LoVo (cell line): ENCODE data around the gene ADH1A.
"Not testable (repeated sequence)": the region's sequence is repeated elsewhere in the genome, so short reads cannot be mapped to it uniquely, and the experiment has no call there.

Experiments used
- DNase-seq: peaks from one replicate; pipeline ENCODE4 v3.0.0-alpha.2; 2016; ENCODE audit warnings: low spot score

ADH1A gene

GRCh38 chr4:99281261-99281660 lies 9.5 kb downstream of the ADH1A start:
- no peak for DNase-seq

- DNase-seq: no peak
Measured at GRCh38 chr4:99276417-99276816, 14.4 kb downstream of the ADH1A start.

- no peak for DNase-seq
Measured at GRCh38 chr4:99275885-99276284, 14.9 kb downstream of the ADH1A start.

GRCh38 chr4:99275050-99275449 lies 15.7 kb downstream of the ADH1A start:
- no peak for DNase-seq

- DNase-seq: no peak
Measured at GRCh38 chr4:99273704-99274103, 17.1 kb downstream of the ADH1A start.

- no peak for DNase-seq
Measured at GRCh38 chr4:99264927-99265326, 25.9 kb downstream of the ADH1A start.

- DNase-seq: no peak
Measured at GRCh38 chr4:99252746-99253145, 38.0 kb downstream of the ADH1A start.

- no peak for DNase-seq
Measured at GRCh38 chr4:99248714-99249113, 42.1 kb downstream of the ADH1A start.

- no peak for DNase-seq
Measured at GRCh38 chr4:99235955-99236354, 54.8 kb downstream of the ADH1A start.

GRCh38 chr4:99234331-99235010 lies 56.3 kb downstream of the ADH1A start:
- no peak for DNase-seq

GRCh38 chr4:99233397-99233796 lies 57.4 kb downstream of the ADH1A start:
- not testable (repeated sequence) for DNase-seq

GRCh38 chr4:99228706-99229105 lies 62.1 kb downstream of the ADH1A start:
- DNase-seq: not testable (repeated sequence)

- not testable (repeated sequence) for DNase-seq
Measured at GRCh38 chr4:99227646-99228045, 63.1 kb downstream of the ADH1A start.
